Left ventricle myocardium superior (tissue), 1 donor: ENCODE results near the gene RBM10. TPM values are rescaled to one million over a fixed set of nuclear protein-coding genes. Genes with fewer than 3 reads are reported as not detected.

Experiments used
- ATAC-seq: fragments of 200-7000 bp; cut with Tn5 transposase; one replicate; pipeline ENCODE4 v1.9.1; 2020; ENCODE audit warnings: mild to moderate bottlenecking, moderate library complexity
- DNase-seq: peaks from one replicate; pipeline ENCODE4 v3.0.0-alpha.2; 2020
- intact Hi-C: fragments of 100-400 bp; cut with micrococcal nuclease; formaldehyde crosslinking; loops from one replicate; pipeline ENCODE4 v1.11.0; 2022
- total RNA-seq: library from RNA; stranded (reverse); fragmentation: NEBNext Ultra II Directional; extraction: Animal tissue kit (Norgen Biotek cat#: 25700); gene quantifications from one replicate; pipeline ENCODE4 v1.2.1, GENCODE V29; 2021
- donor health status: DM: no; HTN: yes; CAD: no; lungs with severe emphysema.

Gene RBM10
- total RNA-seq, 1 donor from 2014 or later: 32.9 TPM

DNA sequence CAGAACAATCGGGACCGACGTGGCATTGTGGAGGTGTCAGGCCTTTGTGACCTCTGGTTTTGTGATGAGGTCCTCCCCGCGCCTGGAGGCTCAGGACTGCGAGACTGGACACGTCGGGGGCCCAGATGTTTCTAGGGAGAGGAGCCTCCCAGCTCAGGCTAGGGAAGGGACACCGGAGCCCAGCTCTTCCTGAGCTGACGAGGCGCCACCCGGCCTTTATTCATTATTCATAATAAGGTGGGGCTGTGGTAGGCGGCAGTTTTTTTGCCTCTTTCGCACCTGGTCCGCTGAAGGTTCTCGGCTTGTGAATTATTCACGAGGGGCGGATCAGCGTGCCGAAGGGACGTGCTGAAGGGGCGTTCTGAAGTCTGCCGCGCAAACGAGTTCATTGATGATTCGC, 46.3 kb downstream of the RBM10 start:
- ATAC-seq: peak; percentile 3
- intact Hi-C loops: no loop called here
- DNase-seq: no peak

- DNase-seq (no peak), ATAC-seq (no peak)
- intact Hi-C loops: no loop called here
Observed at GRCh38 chrX:47191806-47192401, 46.9 kb downstream of the RBM10 start.

DNA sequence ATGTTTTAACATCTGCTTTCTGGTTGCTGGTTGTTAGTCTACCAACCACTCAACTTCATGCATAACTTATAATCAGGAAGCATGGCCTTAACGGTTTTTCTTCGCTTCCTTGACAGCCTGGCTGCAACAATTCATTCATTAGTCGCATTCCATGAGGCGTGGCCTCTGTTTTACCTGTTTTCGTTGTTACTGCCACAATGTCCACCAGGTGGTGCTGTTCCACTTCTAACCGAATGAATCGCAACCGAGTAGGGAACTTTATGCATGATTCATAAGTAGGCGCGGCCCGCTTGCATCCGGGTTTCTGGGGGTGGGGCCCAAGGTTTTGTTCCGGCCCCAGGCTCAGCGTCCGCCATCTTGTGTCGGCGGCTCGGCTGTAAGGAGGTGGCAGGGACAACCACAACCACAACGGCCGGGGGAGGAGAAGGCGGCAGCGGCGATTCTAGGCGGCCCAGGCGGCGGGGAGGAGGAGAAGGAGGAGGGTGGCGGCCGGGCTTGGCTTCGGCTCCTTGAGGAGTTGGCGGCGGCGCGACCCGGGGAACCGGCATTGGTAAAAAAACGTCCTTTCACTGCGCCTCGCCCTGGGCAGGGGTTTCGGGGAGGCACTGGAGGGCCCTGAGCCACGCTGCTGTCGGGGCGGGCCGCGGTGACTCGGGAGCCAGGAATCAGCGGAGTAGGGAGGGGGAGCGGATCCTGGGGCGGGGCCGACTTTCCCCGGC, 48.6 kb downstream of the RBM10 start, which contains the start of gene UBA1:
TSS of gene UBA1 (plus strand) at position 355 of the 719 bp plus-strand sequence. CDS start 4,974 bp downstream, outside the sequence.
- intact Hi-C loops: no loop called here
- peak; percentile 92 for DNase-seq
- peak; percentile 90 for ATAC-seq

GRCh38 chrX:47194194-47194787, 49.3 kb downstream of the RBM10 start:
- no peak for ATAC-seq
- DNase-seq: no peak
- intact Hi-C loops: no loop called here

DNA sequence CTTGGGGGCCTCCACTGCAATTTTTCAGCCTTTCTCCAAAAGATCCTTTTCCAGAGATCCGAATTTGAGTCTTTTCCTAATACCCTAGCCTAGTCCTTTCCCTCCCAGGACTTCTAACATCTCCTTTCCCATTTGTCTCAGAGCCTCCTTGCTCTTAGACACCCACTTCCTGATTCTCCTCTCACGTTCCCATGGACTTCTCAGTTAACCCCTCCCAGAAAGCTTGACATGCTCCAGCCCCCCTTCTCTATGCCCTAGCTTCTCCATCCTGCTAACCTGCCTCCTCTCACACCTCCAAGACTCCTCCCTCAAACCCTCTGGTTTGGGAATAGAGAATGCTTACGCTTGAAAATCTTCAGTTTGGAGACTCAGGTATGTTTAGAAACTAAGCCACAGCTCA, 51.1 kb downstream of the RBM10 start:
- DNase-seq (no peak), ATAC-seq (no peak)
- intact Hi-C loops: no loop called here

DNA sequence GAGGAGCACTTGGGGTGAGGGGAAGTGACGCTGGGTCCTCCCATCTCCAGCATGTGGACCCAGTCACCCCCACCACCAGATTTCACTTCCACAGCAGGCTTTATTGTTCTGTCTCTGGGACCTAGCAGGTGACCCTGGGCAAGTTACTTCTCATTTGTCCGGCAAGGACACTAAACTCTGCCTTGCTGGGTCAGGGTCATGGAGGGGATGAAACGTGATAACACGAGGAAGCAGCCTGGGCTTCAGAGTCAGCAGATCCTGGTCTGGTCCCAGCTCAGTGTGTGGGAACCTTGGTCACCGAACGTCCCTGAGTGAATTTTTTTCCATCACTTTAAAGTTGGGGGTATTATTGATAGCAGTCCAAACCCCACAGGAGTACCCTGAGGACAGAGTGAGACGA, 52.5 kb downstream of the RBM10 start:
- DNase-seq (no peak), ATAC-seq (no peak)
- intact Hi-C loops: no loop called here

DNA sequence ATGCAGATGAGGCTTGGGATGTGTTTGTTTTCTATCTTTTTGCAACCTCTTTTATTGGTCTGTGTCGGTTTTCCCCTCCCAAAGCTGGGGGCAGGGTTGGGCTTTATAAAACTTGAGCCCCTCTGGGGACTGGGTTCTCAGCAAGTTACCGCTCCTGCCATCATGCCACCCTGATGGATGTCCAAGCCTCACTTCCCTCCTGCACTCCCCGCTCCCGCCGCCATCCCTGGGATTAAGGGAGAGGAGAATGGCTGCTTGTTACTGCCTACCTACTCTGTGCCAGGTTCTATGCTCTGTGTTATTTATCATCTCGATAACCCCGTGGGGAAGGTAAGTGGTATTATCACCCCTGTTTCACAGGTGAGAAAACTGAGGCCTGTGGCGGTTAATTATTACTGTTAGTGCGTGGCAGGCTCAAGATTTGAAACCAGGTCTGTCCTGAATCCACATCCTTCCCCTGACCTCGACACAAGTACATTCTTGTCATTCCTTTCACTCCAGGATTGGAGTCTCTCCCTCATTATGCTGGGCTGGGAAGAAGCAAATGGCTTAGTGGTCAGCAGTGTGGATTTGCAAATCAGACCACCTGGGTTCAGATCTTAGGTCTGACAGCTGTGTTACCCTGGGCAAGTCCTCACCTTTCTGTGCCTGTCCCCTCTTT, 53.1 kb downstream of the RBM10 start:
- DNase-seq (no peak), ATAC-seq (no peak)
- intact Hi-C loops: no loop called here

DNA sequence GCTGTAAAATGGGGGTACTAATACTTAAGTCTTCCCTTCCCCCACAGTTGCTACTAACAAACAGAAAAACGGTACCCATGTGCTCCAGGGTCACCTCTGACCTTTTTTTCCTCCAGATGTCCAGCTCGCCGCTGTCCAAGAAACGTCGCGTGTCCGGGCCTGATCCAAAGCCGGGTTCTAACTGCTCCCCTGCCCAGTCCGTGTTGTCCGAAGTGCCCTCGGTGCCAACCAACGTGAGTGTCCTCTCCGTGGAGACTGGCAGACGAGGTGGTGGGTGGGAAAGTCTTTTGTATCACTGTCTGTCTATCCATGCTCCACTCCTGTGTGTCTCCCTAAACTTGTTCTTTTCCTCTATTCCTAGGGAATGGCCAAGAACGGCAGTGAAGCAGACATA, 53.7 kb downstream of the RBM10 start:
- DNase-seq (no peak), ATAC-seq (no peak)
- intact Hi-C loops: no loop called here

- DNase-seq (no peak), ATAC-seq (no peak)
- intact Hi-C loops: no loop called here
Observed at GRCh38 chrX:47199286-47199685, 54.3 kb downstream of the RBM10 start.

DNA sequence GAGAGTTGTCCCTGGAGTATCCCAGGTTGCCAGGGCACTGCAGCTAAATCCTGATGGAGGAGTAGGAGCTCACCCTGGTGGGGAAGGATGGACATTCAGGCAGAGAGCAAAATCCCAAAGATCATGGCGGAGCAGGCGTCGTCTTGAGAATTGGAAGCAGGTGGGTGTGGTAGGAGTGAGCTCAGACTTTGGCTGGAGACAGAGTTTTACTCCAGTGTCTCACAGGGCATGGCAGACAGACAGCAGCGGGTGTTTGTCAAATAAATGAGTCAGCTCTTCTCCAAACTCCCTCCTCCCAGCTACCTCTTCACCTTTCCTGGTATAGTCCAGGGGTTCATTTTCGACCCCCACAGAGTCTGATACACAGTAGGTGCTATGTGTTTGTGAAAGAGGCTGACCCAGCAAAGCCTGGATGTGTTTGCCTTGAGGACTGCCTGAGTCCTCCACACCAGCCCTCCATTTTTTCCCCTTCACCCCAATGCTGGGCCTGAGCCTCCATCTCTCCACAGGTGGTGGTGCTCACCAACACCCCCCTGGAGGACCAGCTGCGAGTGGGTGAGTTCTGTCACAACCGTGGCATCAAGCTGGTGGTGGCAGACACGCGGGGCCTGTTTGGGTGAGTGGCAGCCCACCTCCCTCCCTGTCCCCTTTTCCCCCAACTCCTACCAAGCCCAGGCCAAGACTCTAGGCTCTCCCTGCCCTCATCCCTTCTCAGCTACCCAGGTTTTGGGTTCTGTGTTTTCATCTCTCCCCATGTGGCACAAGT, 55.5 kb downstream of the RBM10 start:
- DNase-seq: peak; percentile 48
- intact Hi-C loops: no loop called here
- peak; percentile 62 for ATAC-seq

- intact Hi-C loops: no loop called here
- ATAC-seq: no peak
Observed at GRCh38 chrX:47201345-47201944, 56.4 kb downstream of the RBM10 start.

DNA sequence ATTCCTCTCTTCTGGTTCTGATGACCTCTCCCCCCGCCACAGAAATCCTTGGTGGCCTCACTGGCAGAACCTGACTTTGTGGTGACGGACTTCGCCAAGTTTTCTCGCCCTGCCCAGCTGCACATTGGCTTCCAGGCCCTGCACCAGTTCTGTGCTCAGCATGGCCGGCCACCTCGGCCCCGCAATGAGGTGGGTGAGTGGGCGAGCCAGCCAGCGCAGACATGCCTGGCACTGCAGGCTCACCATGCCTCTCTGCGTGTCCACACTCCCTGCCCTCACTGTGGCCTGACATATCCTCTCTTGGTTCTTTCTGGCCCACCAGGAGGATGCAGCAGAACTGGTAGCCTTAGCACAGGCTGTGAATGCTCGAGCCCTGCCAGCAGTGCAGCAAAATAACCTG, 57.3 kb downstream of the RBM10 start:
- intact Hi-C loops: no loop called here
- ATAC-seq: no peak
- no peak for DNase-seq

More at GRCh38 chrX:47201345-47201944, 56.4 kb downstream of the RBM10 start:
- DNase-seq: no peak

GRCh38 chrX:47202877-47203276, 57.9 kb downstream of the RBM10 start:
- intact Hi-C loops: no loop called here
- ATAC-seq (no peak), DNase-seq (no peak)

- ATAC-seq: no peak
- no peak for DNase-seq
- intact Hi-C loops: no loop called here
Observed at GRCh38 chrX:47204970-47205369, 59.9 kb downstream of the RBM10 start.

GRCh38 chrX:47206316-47206715, 61.3 kb downstream of the RBM10 start:
- DNase-seq (no peak), ATAC-seq (no peak)
- intact Hi-C loops: no loop called here

DNA sequence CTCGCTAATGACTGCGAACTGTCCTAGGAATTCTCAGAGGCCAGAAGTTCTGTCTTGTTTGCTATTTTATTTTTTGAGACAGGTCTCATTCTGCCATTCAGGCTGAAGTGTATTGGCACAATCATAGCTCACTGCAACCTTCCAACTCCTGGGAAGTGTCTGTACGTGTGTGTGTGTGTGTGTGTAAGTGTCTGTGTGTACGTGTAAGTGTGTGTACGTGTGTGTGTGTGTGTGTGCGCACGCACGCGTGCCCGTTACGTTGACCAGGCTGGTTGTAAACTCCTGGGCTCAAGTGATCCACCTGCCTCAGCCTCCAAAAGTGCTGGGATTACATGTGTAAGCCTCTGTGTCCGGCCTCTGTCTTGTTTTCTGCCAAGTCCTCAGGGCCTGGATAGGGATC, 63.1 kb downstream of the RBM10 start:
- no peak for DNase-seq
- no peak for ATAC-seq
- intact Hi-C loops: no loop called here

GRCh38 chrX:47209508-47210238, 64.7 kb downstream of the RBM10 start:
- peak; percentile 86 for ATAC-seq
- DNase-seq: peak; percentile 59
- intact Hi-C loops: no loop called here

- intact Hi-C loops: no loop called here
- DNase-seq (no peak), ATAC-seq (no peak)
Observed at GRCh38 chrX:47210661-47211425, 65.8 kb downstream of the RBM10 start.
